Suprapubic skin (tissue), 4 donors: ENCODE measurements around the gene FBH1. TPM values are rescaled to one million over a fixed set of nuclear protein-coding genes. Genes with fewer than 3 reads are reported as not detected.

ENCODE experiments used
- DNase-seq, 2 donors: peaks; one replicate each; pipeline ENCODE4 v3.0.0-alpha.2; 2019; ENCODE audit warnings: low spot score in 2 of 2
- H3K27ac ChIP-seq: fragments of 200-600 bp; sonication (generic); one replicate; pipeline ENCODE4 v1.5.1; 2019
- H3K27me3 ChIP-seq: fragments of 200-600 bp; sonication (generic); one replicate; pipeline ENCODE4 v1.5.1; 2019
- H3K36me3 ChIP-seq: fragments of 200-600 bp; sonication (generic); one replicate; pipeline ENCODE4 v1.5.1; 2019
- H3K4me1 ChIP-seq: fragments of 200-600 bp; sonication (generic); one replicate; pipeline ENCODE4 v1.5.1; 2019
- H3K4me3 ChIP-seq: fragments of 200-600 bp; sonication (generic); one replicate; pipeline ENCODE4 v1.5.1; 2019; ENCODE audit warnings: mild to moderate bottlenecking
- H3K9me3 ChIP-seq: fragments of 200-600 bp; sonication (generic); one replicate; pipeline ENCODE4 v1.5.1; 2019
- EP300 ChIP-seq: sonication (generic); formaldehyde crosslinking; IDR thresholded peaks from one replicate; pipeline ENCODE4 v1.6.1; 2017; ENCODE audit warnings: antibody characterized with exemption
- POLR2A ChIP-seq, 2 donors: fragments of 450-650 bp; IDR thresholded peaks; one replicate each; pipeline ENCODE4 v1.6.1; 2017; ENCODE audit warnings: antibody characterized with exemption in 2 of 2, mild to moderate bottlenecking in 2 of 2, moderate library complexity in 2 of 2
- POLR2AphosphoS5 ChIP-seq, 3 donors: sonication (generic); formaldehyde crosslinking; IDR thresholded peaks; one replicate each; pipeline ENCODE4 v1.6.1; 2017; ENCODE audit warnings: antibody characterized with exemption in 3 of 3
- WGBS: methylation state at CpG from one replicate; pipeline ENCODE4 v1.1.5; 2018; 5-methylcytosine and 5-hydroxymethylcytosine counted together
- total RNA-seq, 4 donors: library from RNA; depleted of rRNA; stranded (reverse); fragments of >200 nt; gene quantifications; one replicate each; pipeline ENCODE4 v1.1.0, GENCODE V29; 2016
- TF ChIP-seq, protein P1 (sequence below), 2 donors: fragments of 200-600 bp in 1 of 2; fragments of 450-650 bp in 1 of 2; sonication (generic) in 1 of 2; IDR thresholded peaks; one replicate each; pipeline ENCODE4 v1.5.1; 2016 to 2019; ENCODE audit warnings: antibody characterized with exemption in 2 of 2, mild to moderate bottlenecking in 1 of 2, moderate library complexity in 1 of 2

The FBH1 gene
- total RNA-seq, 4 donors from 2014 or later = 70.9 to 131 (median 90.6) TPM

DNA sequence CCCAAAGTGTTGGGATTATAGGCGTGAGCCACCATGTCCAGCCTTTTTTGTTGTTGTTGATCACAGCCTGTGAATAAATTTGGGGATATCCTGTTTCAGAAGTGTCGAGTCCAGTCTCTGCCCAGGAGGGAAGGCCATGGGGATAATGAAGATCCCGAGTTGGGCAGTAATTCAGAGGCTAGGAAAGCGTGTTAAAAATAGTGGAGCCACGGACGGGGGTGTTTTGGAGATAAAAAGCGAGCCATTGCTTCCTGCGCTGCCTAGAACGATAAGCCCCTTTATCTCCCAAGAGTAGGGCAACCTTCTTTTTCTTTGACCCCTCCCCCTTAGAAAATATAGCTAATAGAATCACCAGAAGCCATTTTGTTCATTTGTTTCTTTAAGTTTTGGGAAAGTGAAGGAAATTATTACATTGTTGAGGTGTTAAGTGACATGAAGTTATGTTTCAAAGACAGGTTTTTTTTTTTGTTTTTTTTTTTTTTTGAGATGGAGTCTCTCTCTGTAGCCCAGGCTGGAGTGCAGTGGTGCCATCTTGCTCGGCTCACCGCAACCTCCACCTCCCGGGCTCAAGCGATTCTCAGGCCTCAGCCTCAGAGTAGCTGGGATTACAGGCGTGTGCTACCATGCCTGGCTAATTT lies 44.0 kb downstream of the FBH1 start:
- WGBS = 94% methylated on average over 14 of the region's 14 CpGs
- no peak for DNase-seq
- TF ChIP-seq, protein P1, sequence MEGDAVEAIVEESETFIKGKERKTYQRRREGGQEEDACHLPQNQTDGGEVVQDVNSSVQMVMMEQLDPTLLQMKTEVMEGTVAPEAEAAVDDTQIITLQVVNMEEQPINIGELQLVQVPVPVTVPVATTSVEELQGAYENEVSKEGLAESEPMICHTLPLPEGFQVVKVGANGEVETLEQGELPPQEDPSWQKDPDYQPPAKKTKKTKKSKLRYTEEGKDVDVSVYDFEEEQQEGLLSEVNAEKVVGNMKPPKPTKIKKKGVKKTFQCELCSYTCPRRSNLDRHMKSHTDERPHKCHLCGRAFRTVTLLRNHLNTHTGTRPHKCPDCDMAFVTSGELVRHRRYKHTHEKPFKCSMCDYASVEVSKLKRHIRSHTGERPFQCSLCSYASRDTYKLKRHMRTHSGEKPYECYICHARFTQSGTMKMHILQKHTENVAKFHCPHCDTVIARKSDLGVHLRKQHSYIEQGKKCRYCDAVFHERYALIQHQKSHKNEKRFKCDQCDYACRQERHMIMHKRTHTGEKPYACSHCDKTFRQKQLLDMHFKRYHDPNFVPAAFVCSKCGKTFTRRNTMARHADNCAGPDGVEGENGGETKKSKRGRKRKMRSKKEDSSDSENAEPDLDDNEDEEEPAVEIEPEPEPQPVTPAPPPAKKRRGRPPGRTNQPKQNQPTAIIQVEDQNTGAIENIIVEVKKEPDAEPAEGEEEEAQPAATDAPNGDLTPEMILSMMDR (IDR thresholded peaks at IDR 0.05) = no peak
- TF ChIP-seq POLR2A (IDR thresholded peaks at IDR 0.05) (no peak), POLR2AphosphoS5 (IDR thresholded peaks at IDR 0.05) (no peak), EP300 (no peak)
- Histone ChIP-seq H3K27ac (no peak overlapping the region), H3K36me3 (peaks cover 80% of the 10 kb centered on the region), H3K9me3 (no peaks in the 10 kb centered on the region), H3K4me3 (no peak overlapping the region), H3K4me1 (no peaks in the 10 kb centered on the region), H3K27me3 (no peaks in the 10 kb centered on the region)

GRCh38 chr10:5935628-5936027 lies 45.6 kb downstream of the FBH1 start:
- no peak overlapping the region for H3K27ac ChIP-seq
- H3K36me3 ChIP-seq = peaks cover 65% of the 10 kb centered on the region
- DNase-seq = no peak
- no peaks in the 10 kb centered on the region for H3K27me3 ChIP-seq
- H3K4me3 ChIP-seq = no peak overlapping the region
- no peaks in the 10 kb centered on the region for H3K9me3 ChIP-seq
- H3K4me1 ChIP-seq = peaks cover 3% of the 10 kb centered on the region
- WGBS = 95% methylated on average over 10 of the region's 10 CpGs
- TF ChIP-seq POLR2A (IDR thresholded peaks at IDR 0.05) = no peak
- TF ChIP-seq, protein P1 (IDR thresholded peaks at IDR 0.05) = no peak
- TF ChIP-seq POLR2AphosphoS5 (IDR thresholded peaks at IDR 0.05) = no peak
- no peak for TF ChIP-seq EP300

GRCh38 chr10:5937016-5937415 lies 47.0 kb downstream of the FBH1 start:
- WGBS = 92% methylated on average over 12 of the region's 18 CpGs
- no peak for TF ChIP-seq EP300
- no peak for TF ChIP-seq POLR2A (IDR thresholded peaks at IDR 0.05)
- TF ChIP-seq POLR2AphosphoS5 (IDR thresholded peaks at IDR 0.05) = no peak
- TF ChIP-seq, protein P1 (IDR thresholded peaks at IDR 0.05) = no peak
- no peak for DNase-seq
- no peaks in the 10 kb centered on the region for H3K27me3 ChIP-seq
- no peak overlapping the region for H3K4me3 ChIP-seq
- peaks cover 12% of the 10 kb centered on the region for H3K4me1 ChIP-seq
- no peak overlapping the region for H3K27ac ChIP-seq
- H3K36me3 ChIP-seq = peaks cover 53% of the 10 kb centered on the region
- no peaks in the 10 kb centered on the region for H3K9me3 ChIP-seq

- Histone ChIP-seq H3K36me3 (peaks cover 43% of the 10 kb centered on the region), H3K4me1 (peaks cover 22% of the 10 kb centered on the region), H3K9me3 (no peaks in the 10 kb centered on the region), H3K4me3 (no peak overlapping the region), H3K27me3 (no peaks in the 10 kb centered on the region), H3K27ac (no peak overlapping the region)
- TF ChIP-seq, protein P1 (IDR thresholded peaks at IDR 0.05) = no peak
- no peak for TF ChIP-seq EP300
- TF ChIP-seq POLR2A (IDR thresholded peaks at IDR 0.05) = no peak
- TF ChIP-seq POLR2AphosphoS5 (IDR thresholded peaks at IDR 0.05) = no peak
- 93% methylated on average over 12 of the region's 12 CpGs for WGBS
- DNase-seq = no peak
Measured at GRCh38 chr10:5938291-5938690, 48.2 kb downstream of the FBH1 start.

DNA sequence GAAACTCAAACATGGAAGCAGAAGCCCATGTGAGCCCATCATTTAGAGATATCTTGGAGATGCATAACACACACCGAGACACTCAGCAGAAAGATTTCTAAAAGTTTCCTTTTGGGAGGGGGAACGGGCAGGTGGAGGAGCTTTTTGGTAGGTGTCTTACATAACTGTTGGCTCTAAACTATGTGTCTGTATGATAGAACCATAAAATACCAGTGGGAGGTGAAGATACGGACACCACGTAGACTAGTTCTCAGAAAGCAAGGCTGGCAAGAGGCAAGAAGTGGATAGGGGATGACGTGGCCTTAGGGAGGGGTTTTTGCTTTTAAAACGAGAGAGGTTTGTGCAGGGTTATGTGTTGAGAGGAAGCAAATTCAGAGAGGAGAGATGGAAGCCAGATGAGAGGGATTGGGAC lies 50.8 kb downstream of the FBH1 start:
- H3K4me3 ChIP-seq = no peak overlapping the region
- no peak overlapping the region for H3K27ac ChIP-seq
- peaks cover 47% of the 10 kb centered on the region for H3K4me1 ChIP-seq
- DNase-seq = no peak
- H3K36me3 ChIP-seq = peaks cover 29% of the 10 kb centered on the region
- no peaks in the 10 kb centered on the region for H3K27me3 ChIP-seq
- WGBS = 50% methylated on average over 6 of the region's 6 CpGs
- H3K9me3 ChIP-seq = no peaks in the 10 kb centered on the region
- TF ChIP-seq, protein P1 (IDR thresholded peaks at IDR 0.05) = no peak
- TF ChIP-seq POLR2AphosphoS5 (IDR thresholded peaks at IDR 0.05) = no peak
- no peak for TF ChIP-seq EP300
- TF ChIP-seq POLR2A (IDR thresholded peaks at IDR 0.05) = no peak
